ENCODE data around the gene FAN1. TPM values are rescaled to one million over a fixed set of nuclear protein-coding genes. Genes with fewer than 3 reads are reported as not detected.
"Not testable (repeated sequence)": the region's sequence is repeated elsewhere in the genome, so short reads cannot be mapped to it uniquely, and the experiment has no call there.

Gene FAN1
- total RNA-seq, 4 donors from 2014 or later = 16.2 to 45.5 (median 22.8) TPM

DNA sequence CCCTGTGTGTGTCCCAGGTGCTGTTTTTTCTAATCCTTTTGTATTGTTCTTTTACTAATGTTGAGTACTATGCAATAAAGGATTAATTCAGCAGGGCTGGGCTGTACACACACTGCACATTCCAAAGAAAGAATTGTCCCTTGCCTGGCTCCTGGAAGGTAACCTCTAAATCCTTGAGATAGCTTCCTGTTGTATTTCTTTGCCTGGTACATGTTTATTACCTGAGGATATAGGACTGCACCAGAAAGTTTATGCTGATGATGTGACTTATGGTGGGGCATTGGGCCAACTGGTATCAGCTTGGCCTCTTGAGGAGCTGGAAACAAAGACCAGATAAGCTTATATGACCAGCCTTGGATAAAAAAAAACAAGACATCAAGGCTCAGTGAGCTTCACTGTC is 26.6 kb upstream of the FAN1 start:
- H3K36me3 ChIP-seq = no peaks in the 10 kb centered on the region
- TF ChIP-seq POLR2A (IDR thresholded peaks at IDR 0.05) (no peak), POLR2AphosphoS5 (IDR thresholded peaks at IDR 0.05) (no peak), EP300 (IDR thresholded peaks at IDR 0.05) (no peak)
- TF ChIP-seq, protein P1, sequence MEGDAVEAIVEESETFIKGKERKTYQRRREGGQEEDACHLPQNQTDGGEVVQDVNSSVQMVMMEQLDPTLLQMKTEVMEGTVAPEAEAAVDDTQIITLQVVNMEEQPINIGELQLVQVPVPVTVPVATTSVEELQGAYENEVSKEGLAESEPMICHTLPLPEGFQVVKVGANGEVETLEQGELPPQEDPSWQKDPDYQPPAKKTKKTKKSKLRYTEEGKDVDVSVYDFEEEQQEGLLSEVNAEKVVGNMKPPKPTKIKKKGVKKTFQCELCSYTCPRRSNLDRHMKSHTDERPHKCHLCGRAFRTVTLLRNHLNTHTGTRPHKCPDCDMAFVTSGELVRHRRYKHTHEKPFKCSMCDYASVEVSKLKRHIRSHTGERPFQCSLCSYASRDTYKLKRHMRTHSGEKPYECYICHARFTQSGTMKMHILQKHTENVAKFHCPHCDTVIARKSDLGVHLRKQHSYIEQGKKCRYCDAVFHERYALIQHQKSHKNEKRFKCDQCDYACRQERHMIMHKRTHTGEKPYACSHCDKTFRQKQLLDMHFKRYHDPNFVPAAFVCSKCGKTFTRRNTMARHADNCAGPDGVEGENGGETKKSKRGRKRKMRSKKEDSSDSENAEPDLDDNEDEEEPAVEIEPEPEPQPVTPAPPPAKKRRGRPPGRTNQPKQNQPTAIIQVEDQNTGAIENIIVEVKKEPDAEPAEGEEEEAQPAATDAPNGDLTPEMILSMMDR (IDR thresholded peaks at IDR 0.05) = no peak
- no peak for DNase-seq (ENCODE audit: low spot score in 2 of 2)
- H3K27ac ChIP-seq = no peak overlapping the region
- H3K4me1 ChIP-seq = no peaks in the 10 kb centered on the region
- no peak overlapping the region for H3K4me3 ChIP-seq
- H3K9me3 ChIP-seq = no peaks in the 10 kb centered on the region
- H3K27me3 ChIP-seq = no peaks in the 10 kb centered on the region

DNA sequence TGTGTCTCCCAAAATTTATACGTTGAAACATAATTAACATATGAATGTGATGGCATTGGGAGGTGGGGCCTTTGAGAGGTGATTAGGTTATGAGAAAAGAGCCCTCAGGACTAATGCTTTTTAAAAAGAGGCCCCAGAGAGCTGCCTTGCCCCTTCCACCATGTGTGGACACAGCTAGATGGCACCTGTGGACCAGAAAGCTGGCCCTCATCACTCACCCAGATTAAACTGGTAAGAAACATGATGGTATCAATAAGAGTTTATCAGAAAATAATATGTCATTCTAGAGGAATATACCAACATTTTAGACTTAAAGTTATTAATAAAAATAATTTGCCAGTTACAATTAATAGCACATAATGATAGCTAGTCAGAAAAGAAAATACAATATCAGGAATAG is 25.2 kb upstream of the FAN1 start:
- no peak for DNase-seq (ENCODE audit: low spot score in 2 of 2)
- 56% methylated on average over 1 of the region's 1 CpG for WGBS
- Histone ChIP-seq H3K27me3 (no peaks in the 10 kb centered on the region), H3K9me3 (no peaks in the 10 kb centered on the region), H3K4me3 (no peak overlapping the region), H3K27ac (no peak overlapping the region), H3K4me1 (no peaks in the 10 kb centered on the region), H3K36me3 (no peaks in the 10 kb centered on the region)
- TF ChIP-seq, protein P1 (IDR thresholded peaks at IDR 0.05) = no peak

DNA sequence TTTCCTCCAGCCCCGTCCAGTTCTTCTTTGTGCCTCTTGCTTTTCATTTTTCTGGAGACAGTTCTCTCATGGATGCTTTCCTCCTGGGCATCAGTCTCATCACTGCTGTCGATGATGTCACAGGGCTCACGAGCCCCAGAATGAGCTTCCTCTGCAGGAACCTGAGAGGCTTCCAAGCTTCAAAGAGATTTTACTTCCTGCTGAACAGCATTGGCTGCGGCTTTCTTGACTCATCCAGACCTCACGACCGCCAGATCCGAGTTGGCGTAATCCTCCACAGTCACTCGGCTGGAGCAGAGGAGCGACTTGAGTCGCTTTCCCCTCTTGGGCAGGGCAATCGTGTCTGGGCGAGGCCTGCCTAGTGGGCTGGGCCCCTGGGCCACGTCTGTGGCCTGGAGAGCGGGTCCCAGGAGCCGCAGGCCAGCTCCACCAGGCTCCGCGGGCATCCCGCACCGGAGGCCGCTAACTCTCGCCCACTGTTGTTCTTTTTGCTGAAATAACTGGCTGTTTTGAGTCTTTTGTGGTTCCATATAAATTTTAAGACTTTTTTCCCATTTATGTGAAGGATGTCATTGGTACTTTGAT is 20.8 kb upstream of the FAN1 start:
- Histone ChIP-seq H3K36me3 (no peaks in the 10 kb centered on the region), H3K27ac (no peak overlapping the region), H3K27me3 (no peaks in the 10 kb centered on the region), H3K4me3 (no peak overlapping the region), H3K4me1 (no peaks in the 10 kb centered on the region), H3K9me3 (no peaks in the 10 kb centered on the region)
- WGBS = 85% methylated on average over 22 of the region's 22 CpGs
- no peak for DNase-seq (ENCODE audit: low spot score in 2 of 2)
- TF ChIP-seq POLR2A (IDR thresholded peaks at IDR 0.05) (no peak), POLR2AphosphoS5 (IDR thresholded peaks at IDR 0.05) (no peak), EP300 (IDR thresholded peaks at IDR 0.05) (no peak)
- TF ChIP-seq, protein P1 (IDR thresholded peaks at IDR 0.05) = no peak

DNA sequence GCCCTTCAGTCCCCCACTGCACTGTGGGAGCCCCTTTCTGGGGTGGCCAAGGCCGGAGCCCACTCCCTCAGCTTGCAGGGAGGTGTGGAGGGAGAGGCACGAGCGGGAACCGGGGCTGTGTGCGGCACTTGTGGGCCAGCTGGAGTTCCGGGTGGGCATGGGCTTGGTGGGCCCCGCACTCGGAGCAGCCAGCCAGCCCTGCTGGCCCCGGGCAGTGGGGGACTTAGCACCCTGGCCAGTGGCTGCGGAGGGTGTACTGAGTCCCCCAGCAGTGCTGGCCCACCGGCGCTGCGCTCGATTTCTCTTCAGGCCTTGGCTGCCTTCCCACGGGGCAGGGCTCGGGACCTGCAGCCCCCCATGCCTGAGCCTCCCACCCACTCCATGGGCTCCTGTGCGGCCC is 20.0 kb upstream of the FAN1 start:
- WGBS = 93% methylated on average over 3 of the region's 17 CpGs
- H3K27ac ChIP-seq = not testable (repeated sequence)

DNA sequence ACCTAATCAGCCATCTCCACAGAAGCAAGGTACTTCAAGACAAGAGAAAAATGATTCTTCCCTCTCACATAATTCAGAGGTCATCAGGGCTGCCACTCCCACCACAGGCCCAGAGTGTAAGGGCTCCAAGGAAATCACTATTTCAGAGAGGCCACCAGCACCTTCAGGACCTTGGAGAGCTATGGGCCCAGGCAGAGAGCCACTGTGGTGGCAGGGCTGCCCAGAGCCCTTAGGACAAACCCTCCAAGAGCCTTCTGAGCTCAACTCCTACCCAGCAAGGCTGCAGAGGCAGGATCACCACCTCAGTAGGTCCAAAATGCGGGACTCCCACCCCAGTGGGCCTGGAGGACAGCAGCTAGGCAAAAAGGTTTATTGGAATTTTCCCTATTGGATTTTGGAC is 17.9 kb upstream of the FAN1 start:
- DNase-seq (ENCODE audit: low spot score in 2 of 2) = no peak
- Histone ChIP-seq H3K27me3 (no peaks in the 10 kb centered on the region), H3K36me3 (no peaks in the 10 kb centered on the region), H3K9me3 (no peaks in the 10 kb centered on the region), H3K4me3 (no peak overlapping the region), H3K27ac (no peak overlapping the region), H3K4me1 (no peaks in the 10 kb centered on the region)
- WGBS = 86% methylated on average over 1 of the region's 1 CpG
- TF ChIP-seq POLR2A (IDR thresholded peaks at IDR 0.05) (no peak), EP300 (IDR thresholded peaks at IDR 0.05) (no peak), POLR2AphosphoS5 (IDR thresholded peaks at IDR 0.05) (no peak)
- TF ChIP-seq, protein P1 (IDR thresholded peaks at IDR 0.05) = no peak

More for the DNA sequence above, 20.0 kb upstream of the FAN1 start:
- DNase-seq (ENCODE audit: low spot score in 2 of 2); H3K27me3 ChIP-seq; H3K4me3 ChIP-seq; H3K36me3 ChIP-seq; H3K4me1 ChIP-seq; H3K9me3 ChIP-seq: not testable (repeated sequence)

DNA sequence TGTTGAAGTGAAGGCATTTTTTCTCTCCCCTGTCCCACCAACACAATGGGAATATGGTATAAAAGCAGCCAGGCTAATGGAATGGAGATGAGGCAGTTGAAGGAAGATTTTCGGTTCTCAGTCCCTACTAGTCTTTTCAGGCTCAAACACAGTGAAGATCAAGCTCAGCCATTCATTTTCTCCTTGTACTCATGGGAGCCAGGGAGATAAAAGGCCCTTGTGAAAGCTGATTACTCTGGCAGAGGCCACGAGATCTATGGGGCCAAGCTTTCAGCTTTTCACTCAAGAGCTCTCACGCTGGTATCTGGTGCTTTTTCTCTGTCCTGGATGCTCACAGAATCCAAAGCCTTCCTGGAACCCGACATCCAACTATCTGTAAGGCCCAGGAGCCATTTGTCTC is 14.5 kb upstream of the FAN1 start:
- Histone ChIP-seq H3K4me1 (no peaks in the 10 kb centered on the region), H3K9me3 (no peaks in the 10 kb centered on the region), H3K27ac (no peak overlapping the region), H3K27me3 (no peaks in the 10 kb centered on the region), H3K4me3 (no peak overlapping the region), H3K36me3 (no peaks in the 10 kb centered on the region)
- TF ChIP-seq EP300 (IDR thresholded peaks at IDR 0.05) (no peak), POLR2A (IDR thresholded peaks at IDR 0.05) (no peak), POLR2AphosphoS5 (IDR thresholded peaks at IDR 0.05) (no peak)
- TF ChIP-seq, protein P1 (IDR thresholded peaks at IDR 0.05) = no peak
- 73% methylated on average over 4 of the region's 4 CpGs for WGBS
- DNase-seq (ENCODE audit: low spot score in 2 of 2) = no peak

Measured in suprapubic skin (tissue), 4 donors.